CD1c-positive myeloid dendritic cell (primary cell): ENCODE measurements around the gene WWOX.

Experiments
- DNase-seq: peaks from one replicate; pipeline ENCODE4 v3.0.0-alpha.2; 2016; ENCODE audit errors: extremely low spot score

Gene WWOX

GRCh38 chr16:78763821-78764440 is 664.5 kb downstream of the WWOX start:
- DNase-seq, result no peak

DNA sequence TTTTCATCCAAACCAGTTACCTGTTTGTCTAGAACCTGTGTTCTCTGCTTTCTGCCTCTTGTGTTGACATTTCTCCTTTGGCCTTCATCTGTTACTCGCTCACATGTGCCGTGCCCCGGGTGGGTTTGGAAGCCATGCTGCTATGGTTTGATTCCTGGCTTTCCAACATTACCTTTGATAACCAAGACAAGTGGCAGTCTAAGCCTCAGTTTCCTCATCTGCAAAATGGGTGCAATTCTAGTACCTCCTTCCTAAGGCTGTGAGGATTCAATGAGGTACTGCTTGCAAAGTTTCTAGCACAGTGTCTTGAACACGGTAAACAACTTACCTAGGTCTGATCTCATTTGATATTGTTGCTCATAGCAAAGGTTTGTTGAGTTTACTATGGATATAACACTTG is 665.0 kb downstream of the WWOX start:
- no peak for DNase-seq

GRCh38 chr16:78768226-78768625 is 668.8 kb downstream of the WWOX start:
- DNase-seq, result no peak

DNA sequence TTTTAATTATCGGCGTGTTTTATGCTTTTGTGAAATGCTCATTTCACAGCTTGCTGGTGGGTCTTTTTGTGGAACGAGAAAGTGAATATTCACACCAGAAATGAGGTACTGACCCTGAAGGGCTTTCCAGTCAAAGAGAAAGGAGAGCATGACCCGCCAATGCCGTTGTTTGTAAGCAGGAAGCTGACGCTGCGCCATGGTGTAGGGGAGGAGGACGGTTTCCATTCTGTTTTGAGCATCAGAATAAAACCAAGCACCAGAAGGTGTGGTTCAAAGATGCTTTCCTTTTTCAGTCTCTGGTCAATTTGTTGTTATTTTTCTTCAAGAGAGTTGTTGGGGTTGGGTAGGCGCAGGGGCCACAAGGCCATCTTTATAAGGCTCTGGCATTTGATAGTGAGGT is 669.3 kb downstream of the WWOX start:
- no peak for DNase-seq

GRCh38 chr16:78770353-78771091 is 671.1 kb downstream of the WWOX start:
- peak; percentile 86 for DNase-seq

GRCh38 chr16:78773291-78773702 is 673.8 kb downstream of the WWOX start:
- no peak for DNase-seq

DNA sequence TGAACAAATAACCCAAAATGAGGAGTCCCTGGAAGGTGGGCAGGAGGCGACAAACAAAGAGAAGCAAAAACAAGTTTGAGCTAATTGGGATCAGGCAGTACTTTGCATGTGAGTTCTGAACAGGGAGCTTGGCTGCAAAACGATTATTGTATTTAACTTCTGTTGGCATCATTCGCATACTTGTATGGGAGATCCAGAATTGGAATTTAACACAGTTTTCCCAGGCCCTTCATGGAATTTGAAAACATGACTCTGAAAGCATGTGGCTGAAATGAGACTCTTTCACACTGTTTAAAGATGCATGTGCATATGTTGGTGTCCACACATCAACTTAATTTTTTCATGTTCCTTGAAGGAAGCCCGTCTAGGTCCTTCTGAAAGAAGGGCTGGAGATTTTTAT is 674.3 kb downstream of the WWOX start:
- DNase-seq, result no peak

DNA sequence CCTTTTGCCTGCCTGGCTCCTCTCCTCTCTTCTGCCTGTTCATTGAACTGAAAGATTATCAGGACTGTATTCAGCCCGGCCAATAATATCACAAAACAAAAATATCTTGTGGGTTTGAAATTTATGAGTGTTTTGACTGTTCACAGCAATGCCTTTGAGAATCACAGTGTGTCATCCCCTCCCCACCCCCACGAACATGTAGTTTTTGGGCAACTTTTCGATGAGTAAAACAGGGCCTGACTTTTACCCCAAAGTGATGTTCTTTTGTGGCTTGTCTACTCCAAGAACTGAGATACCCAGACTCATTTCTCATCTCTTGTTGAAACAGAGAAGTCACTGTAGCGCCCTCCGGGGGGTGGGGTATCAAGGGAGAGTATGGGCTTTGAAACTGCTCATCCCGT is 675.7 kb downstream of the WWOX start:
- DNase-seq, result no peak

DNA sequence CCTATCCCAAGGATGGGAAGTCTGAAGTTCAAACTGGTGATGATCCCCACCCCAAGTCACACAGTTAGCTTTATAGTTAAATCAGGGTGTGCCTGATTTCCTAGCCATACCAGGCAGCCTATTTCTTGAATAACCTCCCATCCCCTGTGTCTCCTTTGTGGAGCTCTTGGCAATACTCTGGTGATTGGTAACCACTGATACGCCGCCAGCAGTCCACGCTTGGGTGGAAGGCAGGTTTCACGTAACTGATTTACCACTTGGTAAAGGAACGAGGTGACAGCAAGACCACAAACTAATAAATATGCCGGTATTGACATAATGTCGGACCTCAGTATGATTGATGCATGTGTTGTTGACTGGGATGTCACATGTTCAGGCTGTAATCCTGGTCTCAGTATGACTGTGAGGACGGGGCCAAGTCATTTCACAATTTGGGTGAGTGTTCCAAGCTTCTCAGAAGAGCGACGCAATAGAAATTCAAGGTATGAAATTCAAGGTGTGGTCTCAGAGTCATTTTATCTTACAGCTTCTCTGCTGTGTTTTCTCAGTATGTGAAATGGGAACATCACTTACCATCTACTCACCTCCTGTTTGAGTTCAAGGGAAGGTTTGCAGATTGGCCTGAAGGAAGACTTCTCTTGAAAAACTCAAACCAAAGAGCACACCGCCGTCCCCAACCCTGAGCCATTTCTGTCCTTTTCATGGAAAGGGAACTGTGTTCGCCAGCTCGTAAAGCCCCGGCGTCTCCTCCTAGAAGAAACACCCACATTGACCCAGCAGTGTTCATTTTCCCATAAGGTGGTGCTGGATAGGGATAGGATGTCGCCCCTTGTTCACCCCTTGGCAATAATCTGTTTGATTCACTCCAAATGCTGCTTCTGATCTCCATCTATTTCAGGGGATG is 678.9 kb downstream of the WWOX start:
- no peak for DNase-seq

- no peak for DNase-seq
Observed at GRCh38 chr16:78780808-78781207, 681.4 kb downstream of the WWOX start.

DNA sequence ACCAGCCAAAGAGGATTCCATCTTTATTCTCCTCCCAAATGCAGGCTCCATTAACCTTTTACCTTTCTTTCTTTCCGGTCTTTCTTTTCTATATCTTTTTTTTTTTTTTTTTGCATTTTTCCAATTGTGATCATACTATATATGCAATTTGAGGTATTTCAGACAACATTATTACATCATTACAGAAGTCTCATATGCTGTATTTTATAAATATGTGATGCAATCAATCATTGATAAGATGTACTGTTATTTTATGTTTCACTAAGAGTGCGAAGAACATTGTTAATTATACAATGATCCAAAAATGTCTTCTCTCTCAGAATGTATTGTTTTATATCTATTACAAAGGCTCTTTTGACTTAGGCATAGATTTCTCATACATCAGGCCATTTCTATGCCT is 683.1 kb downstream of the WWOX start:
- DNase-seq, result no peak

DNA sequence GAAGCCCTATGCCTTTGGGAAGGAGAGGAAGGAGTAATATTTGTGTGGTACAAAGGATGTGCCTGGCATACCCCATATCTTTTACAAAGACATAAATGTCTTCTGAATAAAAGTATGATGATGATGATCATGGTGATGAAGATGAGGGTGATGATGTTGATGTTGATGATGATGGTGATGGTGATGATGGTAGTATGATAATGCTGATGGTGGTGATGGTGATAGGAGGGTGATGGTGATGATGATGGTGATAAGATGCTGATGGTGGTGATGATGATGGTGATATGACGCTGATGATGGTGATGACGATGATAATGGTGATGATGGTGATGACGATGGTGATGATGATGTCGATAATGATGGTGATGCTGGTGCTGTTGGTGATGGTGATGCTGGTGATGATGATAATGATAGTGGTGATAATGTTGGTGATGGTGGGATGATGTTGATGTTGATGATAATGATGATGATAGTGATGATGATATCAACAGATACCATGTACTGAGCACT is 684.2 kb downstream of the WWOX start:
- DNase-seq, result no peak

- DNase-seq, result peak; percentile 84
Observed at GRCh38 chr16:78784771-78785170, 685.3 kb downstream of the WWOX start.

GRCh38 chr16:78785218-78785617 is 685.8 kb downstream of the WWOX start:
- no peak for DNase-seq

DNA sequence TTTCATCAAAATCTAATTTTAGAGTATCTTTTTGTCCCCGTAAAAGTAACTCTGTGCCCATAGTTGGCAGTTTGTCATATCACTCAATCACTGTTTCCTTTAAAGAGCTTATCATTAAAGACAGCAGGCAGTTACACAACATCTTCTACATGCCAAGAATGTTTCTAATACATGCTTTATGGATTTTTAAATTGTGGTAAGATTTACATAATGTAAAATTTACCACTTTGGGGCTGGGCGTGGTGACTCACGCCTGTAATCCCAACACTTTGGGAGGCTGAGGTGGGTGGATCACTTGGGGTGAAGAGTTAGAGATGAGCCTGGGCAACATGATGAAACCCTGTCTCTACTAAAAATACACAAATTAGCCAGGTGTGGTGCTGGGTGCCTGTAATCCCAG is 687.2 kb downstream of the WWOX start:
- DNase-seq, result no peak

DNA sequence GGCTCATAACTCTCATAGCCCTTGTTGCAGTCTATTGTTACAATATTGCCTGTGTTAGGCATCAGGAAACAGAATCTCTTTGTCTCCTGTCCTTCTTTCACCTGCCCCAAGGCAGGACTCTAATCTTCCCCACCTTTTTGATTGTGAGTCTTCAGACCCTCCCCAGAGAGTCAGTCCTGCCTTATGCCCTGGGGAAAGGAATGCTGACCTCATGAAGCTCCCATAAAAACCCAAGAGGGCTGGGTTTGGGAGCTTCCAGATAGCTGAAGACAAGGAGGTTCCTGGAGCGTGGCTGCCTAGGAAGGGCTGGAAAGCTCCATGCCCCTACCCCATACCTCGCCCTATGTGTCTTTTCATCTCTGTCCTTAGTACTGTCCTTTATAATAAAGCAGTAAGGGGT is 688.8 kb downstream of the WWOX start:
- DNase-seq, result no peak

DNA sequence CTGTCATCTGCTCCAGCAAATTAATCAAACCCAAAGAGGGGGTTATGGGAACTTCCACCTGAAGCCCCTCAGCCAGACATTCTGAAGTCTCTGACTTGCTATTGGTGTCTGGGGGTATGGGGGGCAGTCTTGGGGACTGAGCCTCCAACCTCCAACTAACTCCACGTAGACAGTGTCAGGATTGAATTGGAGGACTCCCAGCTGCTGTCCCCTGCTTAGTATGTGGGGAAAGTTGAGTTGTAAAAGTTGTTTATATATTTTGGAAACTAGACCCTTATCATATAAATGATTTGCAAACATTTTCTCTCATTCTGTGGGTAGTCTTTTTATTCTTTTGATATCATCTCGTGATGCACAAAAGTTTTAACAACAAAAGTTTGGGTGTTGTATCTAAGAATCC is 689.2 kb downstream of the WWOX start:
- no peak for DNase-seq

GRCh38 chr16:78789561-78789960 is 690.1 kb downstream of the WWOX start:
- DNase-seq, result no peak

- no peak for DNase-seq
Observed at GRCh38 chr16:78791011-78791410, 691.6 kb downstream of the WWOX start.

DNA sequence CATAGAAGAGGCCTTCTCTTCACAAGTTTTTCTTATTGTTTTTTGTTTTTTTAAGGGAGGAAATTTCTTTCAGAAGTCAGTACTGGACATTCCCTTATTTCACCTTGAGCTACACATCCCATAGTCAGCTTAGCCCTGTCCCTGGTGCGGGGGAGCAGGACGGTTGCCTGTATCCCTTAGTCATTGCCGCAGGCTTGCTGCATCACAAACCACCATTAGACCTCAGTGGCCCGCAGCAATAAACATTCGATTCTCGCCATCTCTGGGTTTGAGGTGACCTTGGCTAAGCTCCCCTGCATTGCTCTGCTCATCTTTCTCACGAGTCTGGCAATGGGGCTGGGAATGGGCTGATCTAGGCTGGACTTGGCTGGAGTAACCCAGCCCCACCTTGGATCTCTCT is 692.5 kb downstream of the WWOX start:
- no peak for DNase-seq

DNA sequence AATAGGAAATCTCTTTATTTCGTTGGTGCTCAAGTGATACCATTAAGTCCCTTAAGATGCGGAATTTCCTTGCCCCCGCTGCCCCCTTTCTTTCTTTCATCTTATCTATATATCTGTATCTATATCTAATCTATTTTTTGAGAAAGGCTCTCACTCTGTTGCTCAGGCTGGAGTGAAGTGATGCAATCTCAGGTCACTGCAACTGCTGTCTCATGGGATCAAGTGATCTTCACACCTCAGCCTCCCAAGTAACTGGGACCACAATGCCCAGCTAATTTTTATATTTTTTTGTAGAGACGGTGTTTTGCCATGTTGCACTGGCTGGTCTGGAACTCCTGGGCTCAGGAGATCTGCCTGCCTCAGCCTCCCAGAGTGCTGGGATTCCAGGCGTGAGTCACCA is 693.5 kb downstream of the WWOX start:
- no peak for DNase-seq

DNA sequence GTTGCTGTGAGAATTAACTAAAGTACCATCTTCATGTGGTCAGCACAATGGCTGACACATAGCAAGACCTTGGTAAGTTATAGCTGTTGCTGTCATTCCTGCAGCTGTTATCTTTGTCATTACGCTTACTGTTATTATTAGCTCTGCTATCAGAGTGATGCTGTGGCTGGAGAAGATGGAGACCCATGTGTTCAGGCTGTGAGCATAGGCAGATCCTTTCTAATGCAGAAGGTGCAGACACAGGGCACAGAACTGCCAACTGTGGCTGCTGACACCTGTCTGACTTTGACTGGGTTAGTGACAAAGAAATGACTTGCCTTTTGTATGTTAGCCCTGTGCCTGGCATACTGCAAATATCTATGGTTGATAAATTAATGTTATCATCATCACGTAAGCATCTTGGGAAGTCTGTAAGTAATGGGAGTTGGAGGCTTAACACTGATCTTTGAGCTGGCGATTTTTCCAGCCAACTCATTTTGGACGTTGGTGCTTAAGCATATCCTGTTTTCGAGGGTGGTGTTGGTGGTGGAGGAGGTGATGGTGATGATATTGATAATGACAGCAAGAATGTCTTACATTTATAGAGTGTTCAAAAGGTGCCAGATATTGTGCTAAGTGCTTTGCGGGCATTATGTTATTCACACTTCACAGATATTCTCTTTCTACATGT is 695.3 kb downstream of the WWOX start:
- DNase-seq, result no peak
